GM12878 (cell line): ENCODE results near the gene EML1. TPM values are rescaled to one million over a fixed set of nuclear protein-coding genes. Genes with fewer than 3 reads are reported as not detected.

ENCODE experiments used
- ATAC-seq: fragments of 200-7000 bp; cut with Tn5 transposase; 3 replicates; pipeline ENCODE4 v1.9.1; 2020; ENCODE audit warnings: mild to moderate bottlenecking, moderate library complexity
- BruUV-seq: library from RNA; stranded (reverse); fragments of 400-500 nt; replicated peaks from 2 replicates; lab custom pipeline; 2021; lab: Mats Ljungman, UMichigan
- CTCF ChIA-PET: fragments of 300-600 bp; sonication (Branson Sonifier 250); formaldehyde crosslinking; extraction: SDS; loops from one replicate; lab custom pipeline; 2021; ENCODE audit warnings: inconsistent platforms; lab: Yijun Ruan, JAX
- POLR2A ChIA-PET: fragments of 350-600 bp; formaldehyde crosslinking; extraction: SDS; loops from one replicate; lab custom pipeline; 2021; ENCODE audit warnings: inconsistent platforms; lab: Charles Lee
- RAD21 ChIA-PET: fragments of 300-600 bp; sonication (Branson Sonifier 250); formaldehyde crosslinking; loops from one replicate; lab custom pipeline; 2023; ENCODE audit warnings: antibody characterized with exemption; ENCODE audit not compliant: unreplicated experiment; lab: Charles Lee
- SMC1A ChIA-PET: fragments of 300-600 bp; sonication (Branson Sonifier 250); formaldehyde crosslinking; loops from one replicate; lab custom pipeline; 2023; ENCODE audit not compliant: unreplicated experiment, uncharacterized antibody; lab: Charles Lee
- DNase-seq: peaks from one replicate; pipeline ENCODE4 v3.0.0-alpha.2; 2011; ENCODE audit warnings: low read depth, low spot score
- FAIRE-seq: peaks from 3 replicates; lab custom pipeline; 2011; peaks lifted over from hg19 to GRCh38; lab: Jason Lieb, UNC
- H2AFZ ChIP-seq: 2 replicates; pipeline ENCODE4 v1.6.0; 2011; ENCODE audit warnings: low read depth, low read length, control low read depth; ENCODE audit not compliant: control insufficient read depth
- H3K27ac ChIP-seq: 2 replicates; pipeline ENCODE4 v1.5.1; 2011; ENCODE audit warnings: control low read depth; ENCODE audit not compliant: control insufficient read depth, insufficient read depth
- H3K27me3 ChIP-seq, 2 experiments: replicated peaks in 1 of 2; 2 replicates each; pipeline versions ENCODE4 v1.6.0 to v1.6.1; 2011; ENCODE audit warnings: low read length in 1 of 2; ENCODE audit not compliant: control insufficient read depth in 2 of 2, insufficient read depth in 2 of 2
- H3K36me3 ChIP-seq, 2 experiments: 2 replicates each; pipeline ENCODE4 v1.5.1; 2011; ENCODE audit warnings: low read length in 1 of 2; ENCODE audit not compliant: control insufficient read depth in 2 of 2, insufficient read depth in 2 of 2
- H3K4me1 ChIP-seq: 2 replicates; pipeline ENCODE4 v1.6.1; 2011; ENCODE audit warnings: mild to moderate bottlenecking, low read length, moderate library complexity, mixed read lengths; ENCODE audit not compliant: control insufficient read depth, insufficient read depth
- H3K4me2 ChIP-seq: 2 replicates; pipeline ENCODE4 v1.6.0; 2011; ENCODE audit warnings: control low read depth; ENCODE audit not compliant: control insufficient read depth, insufficient read depth
- H3K4me3 ChIP-seq: fragments of 200-600 bp; sonication (generic); 2 replicates; pipeline ENCODE4 v1.5.1; 2016
- H3K79me2 ChIP-seq: 2 replicates; pipeline ENCODE4 v1.6.0; 2011; ENCODE audit warnings: low read length; ENCODE audit not compliant: control insufficient read depth, insufficient read depth
- H3K9ac ChIP-seq: 2 replicates; pipeline ENCODE4 v1.8.0; 2011; ENCODE audit warnings: low read length, control low read depth, mixed read lengths; ENCODE audit not compliant: control insufficient read depth, insufficient read depth
- H3K9me3 ChIP-seq: replicated peaks from 3 replicates; pipeline ENCODE4 v1.5.1; 2011; ENCODE audit warnings: mild to moderate bottlenecking, low read length; ENCODE audit not compliant: control insufficient read depth, insufficient read depth
- H4K20me1 ChIP-seq: 2 replicates; pipeline ENCODE4 v1.6.0; 2011; ENCODE audit not compliant: control insufficient read depth, insufficient read depth
- HCFC1 ChIP-seq: fragments of 150-350 bp; IDR thresholded peaks from 2 replicates; pipeline ENCODE4 v1.6.1; 2014; ENCODE audit warnings: low read length
- PAX8 ChIP-seq: fragments of 450-650 bp; IDR thresholded peaks from 2 replicates; pipeline ENCODE4 v1.6.1; 2017; ENCODE audit warnings: mild to moderate bottlenecking, moderate library complexity
- SMARCA5 ChIP-seq: fragments of 450-650 bp; IDR thresholded peaks from 2 replicates; pipeline ENCODE4 v1.6.1; 2017; ENCODE audit warnings: mild to moderate bottlenecking
- SUPT20H ChIP-seq: IDR thresholded peaks from 2 replicates; pipeline ENCODE4 v1.6.1; 2011; ENCODE audit warnings: low read depth, mild to moderate bottlenecking, low read length, moderate library complexity, borderline replicate concordance; ENCODE audit not compliant: control insufficient read depth
- WRNIP1 ChIP-seq: IDR thresholded peaks from 2 replicates; pipeline ENCODE4 v1.6.1; 2011; ENCODE audit warnings: low read depth, low read length, improper control_type of control experiment, borderline replicate concordance
- ZNF384 ChIP-seq: IDR thresholded peaks from 2 replicates; pipeline ENCODE4 v1.6.1; 2012; ENCODE audit warnings: low read depth, mild to moderate bottlenecking, low read length, improper control_type of control experiment, borderline replicate concordance
- WGBS: methylation state at CpG from one replicate; pipeline ENCODE4 v1.1.6; 2016; ENCODE audit warnings: low lambda C conversion rate; ENCODE audit not compliant: insufficient replicate concordance, insufficient coverage; ENCODE audit errors: missing lambda C conversion rate; 5-methylcytosine and 5-hydroxymethylcytosine counted together
- in situ Hi-C: fragments of 300-500 bp; cut with MboI; formaldehyde crosslinking; loops from 9 replicates; pipeline ENCODE4 v1.14.3; 2018; ENCODE audit warnings: mixed read lengths
- intact Hi-C: fragments of 100-400 bp; cut with micrococcal nuclease; formaldehyde crosslinking; loops from one replicate; pipeline ENCODE4 v1.14.2; 2022; ENCODE audit not compliant: unreplicated experiment
- polyA plus RNA-seq, 11 experiments: library from polyadenylated mRNA; depleted of rRNA in 4 of 11; unstranded in 6 of 11; stranded (reverse) in 5 of 11; fragments of >200 nt; fragmentation: Nextera tagmentation in 4 of 11; fragmentation: Illumina TruSeq in 1 of 11; extraction: Ambion mirVana in 4 of 11; extraction: Trizol in 1 of 11; gene quantifications; 1 replicate in 1 of 11; 2 replicates in 10 of 11; pipeline versions ENCODE4 v1.2.1 to v1.2.3, GENCODE V29; 2011 to 2016; ENCODE audit warnings: inconsistent platforms in 2 of 11, missing spikeins in 2 of 11, low read depth in 1 of 11
- total RNA-seq, 4 experiments: library from RNA; depleted of rRNA in 3 of 4; stranded (reverse); fragments of >200 nt in 3 of 4; fragmentation: Illumina TruSeq in 1 of 4; extraction: Trizol in 1 of 4; gene quantifications; 2 replicates each; pipeline versions ENCODE4 v1.2.1 to v1.2.3, GENCODE V29; 2013 to 2021
- TF ChIP-seq, protein P1 (sequence below): fragments of 450-650 bp; IDR thresholded peaks from 2 replicates; pipeline ENCODE4 v1.6.1; 2017; ENCODE audit warnings: mild to moderate bottlenecking, moderate library complexity
- TF ChIP-seq, protein P2 (sequence below): fragments of 450-650 bp; IDR thresholded peaks from 2 replicates; pipeline ENCODE4 v1.6.1; 2016; ENCODE audit warnings: mild to moderate bottlenecking, moderate library complexity, borderline replicate concordance
- TF ChIP-seq, protein P3 (sequence below): fragments of 150-350 bp; IDR thresholded peaks from 2 replicates; pipeline ENCODE4 v1.6.1; 2014; ENCODE audit warnings: mild to moderate bottlenecking, low read depth, low read length
- TF ChIP-seq, protein P4 (sequence below): IDR thresholded peaks from 2 replicates; pipeline ENCODE4 v1.6.1; 2011; ENCODE audit warnings: borderline replicate concordance, low read depth, mild to moderate bottlenecking, moderate library complexity, mixed read lengths, low read length; ENCODE audit not compliant: insufficient read depth; ENCODE audit errors: extremely low read length

EML1 gene
- total and polyA plus RNA-seq, 10 of the 15 experiments (the other 5 are each of a cell fraction or from before 2014, with no cell fraction given), result 0.05 to 3.4 (median 0.11) TPM; not detected in 3

DNA sequence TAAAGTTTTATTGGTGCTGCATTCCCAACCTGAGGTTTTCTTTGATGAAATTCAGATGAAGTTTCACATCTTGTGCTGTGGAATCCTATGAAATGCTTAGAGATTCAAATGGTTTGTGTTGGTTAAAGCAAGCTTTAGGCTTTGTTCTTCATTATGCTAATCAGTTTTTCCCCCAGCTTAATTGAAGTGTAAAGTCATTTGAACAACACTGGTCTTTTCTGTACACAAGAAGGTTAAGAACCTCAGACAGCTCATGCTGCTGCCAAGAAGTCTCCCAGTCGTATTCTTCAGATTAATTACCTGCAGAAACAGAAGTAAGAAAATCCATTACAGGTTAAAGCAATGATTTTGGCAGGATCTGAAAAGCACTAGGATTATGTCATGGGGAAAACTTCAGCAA, 48.9 kb downstream of the EML1 start:
- 0% methylated on average over 1 of the region's 1 CpG for WGBS
- no peak overlapping the region for H3K9ac ChIP-seq
- H3K79me2 ChIP-seq, result no peaks in the 10 kb centered on the region
- H3K27ac ChIP-seq, result no peak overlapping the region
- DNase-seq, result no peak
- FAIRE-seq, result no peak
- no peak overlapping the region for H3K4me3 ChIP-seq
- peaks cover 1% of the 10 kb centered on the region; the same call in 1 of the 3 replicates for H3K9me3 ChIP-seq
- no peaks in the 10 kb centered on the region for H4K20me1 ChIP-seq
- BruUV-seq, result no TSS peak
- SMC1A ChIA-PET, result interaction anchor here (1.2 kb wide), 1 partner anchor 10 kb away, joined by 3 read pairs; no protein-coding TSS in a partner anchor
- no peak for ATAC-seq
- no peaks in the 10 kb centered on the region; a peak in 3 of 4 replicates for H3K27me3 ChIP-seq
- in situ Hi-C loops, result no loop called here
- no peak overlapping the region for H2AFZ ChIP-seq
- intact Hi-C loops, result no loop called here
- no peaks in the 10 kb centered on the region for H3K4me1 ChIP-seq
- RAD21 ChIA-PET, result no interaction called here
- POLR2A ChIA-PET, result no interaction called here
- CTCF ChIA-PET, result interaction anchor here (0.6 kb wide), 1 partner anchor 1584 kb away, joined by 3 read pairs; no protein-coding TSS in a partner anchor
- no peak overlapping the region for H3K4me2 ChIP-seq
- TF ChIP-seq WRNIP1 (no peak), HCFC1 (no peak), PAX8 (no peak), ZNF384 (no peak), SUPT20H (no peak), SMARCA5 (no peak)
- TF ChIP-seq, protein P1, sequence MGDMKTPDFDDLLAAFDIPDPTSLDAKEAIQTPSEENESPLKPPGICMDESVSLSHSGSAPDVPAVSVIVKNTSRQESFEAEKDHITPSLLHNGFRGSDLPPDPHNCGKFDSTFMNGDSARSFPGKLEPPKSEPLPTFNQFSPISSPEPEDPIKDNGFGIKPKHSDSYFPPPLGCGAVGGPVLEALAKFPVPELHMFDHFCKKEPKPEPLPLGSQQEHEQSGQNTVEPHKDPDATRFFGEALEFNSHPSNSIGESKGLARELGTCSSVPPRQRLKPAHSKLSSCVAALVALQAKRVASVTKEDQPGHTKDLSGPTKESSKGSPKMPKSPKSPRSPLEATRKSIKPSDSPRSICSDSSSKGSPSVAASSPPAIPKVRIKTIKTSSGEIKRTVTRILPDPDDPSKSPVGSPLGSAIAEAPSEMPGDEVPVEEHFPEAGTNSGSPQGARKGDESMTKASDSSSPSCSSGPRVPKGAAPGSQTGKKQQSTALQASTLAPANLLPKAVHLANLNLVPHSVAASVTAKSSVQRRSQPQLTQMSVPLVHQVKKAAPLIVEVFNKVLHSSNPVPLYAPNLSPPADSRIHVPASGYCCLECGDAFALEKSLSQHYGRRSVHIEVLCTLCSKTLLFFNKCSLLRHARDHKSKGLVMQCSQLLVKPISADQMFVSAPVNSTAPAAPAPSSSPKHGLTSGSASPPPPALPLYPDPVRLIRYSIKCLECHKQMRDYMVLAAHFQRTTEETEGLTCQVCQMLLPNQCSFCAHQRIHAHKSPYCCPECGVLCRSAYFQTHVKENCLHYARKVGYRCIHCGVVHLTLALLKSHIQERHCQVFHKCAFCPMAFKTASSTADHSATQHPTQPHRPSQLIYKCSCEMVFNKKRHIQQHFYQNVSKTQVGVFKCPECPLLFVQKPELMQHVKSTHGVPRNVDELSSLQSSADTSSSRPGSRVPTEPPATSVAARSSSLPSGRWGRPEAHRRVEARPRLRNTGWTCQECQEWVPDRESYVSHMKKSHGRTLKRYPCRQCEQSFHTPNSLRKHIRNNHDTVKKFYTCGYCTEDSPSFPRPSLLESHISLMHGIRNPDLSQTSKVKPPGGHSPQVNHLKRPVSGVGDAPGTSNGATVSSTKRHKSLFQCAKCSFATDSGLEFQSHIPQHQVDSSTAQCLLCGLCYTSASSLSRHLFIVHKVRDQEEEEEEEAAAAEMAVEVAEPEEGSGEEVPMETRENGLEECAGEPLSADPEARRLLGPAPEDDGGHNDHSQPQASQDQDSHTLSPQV, result no peak
- TF ChIP-seq, protein P2, sequence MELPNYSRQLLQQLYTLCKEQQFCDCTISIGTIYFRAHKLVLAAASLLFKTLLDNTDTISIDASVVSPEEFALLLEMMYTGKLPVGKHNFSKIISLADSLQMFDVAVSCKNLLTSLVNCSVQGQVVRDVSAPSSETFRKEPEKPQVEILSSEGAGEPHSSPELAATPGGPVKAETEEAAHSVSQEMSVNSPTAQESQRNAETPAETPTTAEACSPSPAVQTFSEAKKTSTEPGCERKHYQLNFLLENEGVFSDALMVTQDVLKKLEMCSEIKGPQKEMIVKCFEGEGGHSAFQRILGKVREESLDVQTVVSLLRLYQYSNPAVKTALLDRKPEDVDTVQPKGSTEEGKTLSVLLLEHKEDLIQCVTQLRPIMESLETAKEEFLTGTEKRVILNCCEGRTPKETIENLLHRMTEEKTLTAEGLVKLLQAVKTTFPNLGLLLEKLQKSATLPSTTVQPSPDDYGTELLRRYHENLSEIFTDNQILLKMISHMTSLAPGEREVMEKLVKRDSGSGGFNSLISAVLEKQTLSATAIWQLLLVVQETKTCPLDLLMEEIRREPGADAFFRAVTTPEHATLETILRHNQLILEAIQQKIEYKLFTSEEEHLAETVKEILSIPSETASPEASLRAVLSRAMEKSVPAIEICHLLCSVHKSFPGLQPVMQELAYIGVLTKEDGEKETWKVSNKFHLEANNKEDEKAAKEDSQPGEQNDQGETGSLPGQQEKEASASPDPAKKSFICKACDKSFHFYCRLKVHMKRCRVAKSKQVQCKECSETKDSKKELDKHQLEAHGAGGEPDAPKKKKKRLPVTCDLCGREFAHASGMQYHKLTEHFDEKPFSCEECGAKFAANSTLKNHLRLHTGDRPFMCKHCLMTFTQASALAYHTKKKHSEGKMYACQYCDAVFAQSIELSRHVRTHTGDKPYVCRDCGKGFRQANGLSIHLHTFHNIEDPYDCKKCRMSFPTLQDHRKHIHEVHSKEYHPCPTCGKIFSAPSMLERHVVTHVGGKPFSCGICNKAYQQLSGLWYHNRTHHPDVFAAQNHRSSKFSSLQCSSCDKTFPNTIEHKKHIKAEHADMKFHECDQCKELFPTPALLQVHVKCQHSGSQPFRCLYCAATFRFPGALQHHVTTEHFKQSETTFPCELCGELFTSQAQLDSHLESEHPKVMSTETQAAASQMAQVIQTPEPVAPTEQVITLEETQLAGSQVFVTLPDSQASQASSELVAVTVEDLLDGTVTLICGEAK, result no peak
- TF ChIP-seq, protein P3, sequence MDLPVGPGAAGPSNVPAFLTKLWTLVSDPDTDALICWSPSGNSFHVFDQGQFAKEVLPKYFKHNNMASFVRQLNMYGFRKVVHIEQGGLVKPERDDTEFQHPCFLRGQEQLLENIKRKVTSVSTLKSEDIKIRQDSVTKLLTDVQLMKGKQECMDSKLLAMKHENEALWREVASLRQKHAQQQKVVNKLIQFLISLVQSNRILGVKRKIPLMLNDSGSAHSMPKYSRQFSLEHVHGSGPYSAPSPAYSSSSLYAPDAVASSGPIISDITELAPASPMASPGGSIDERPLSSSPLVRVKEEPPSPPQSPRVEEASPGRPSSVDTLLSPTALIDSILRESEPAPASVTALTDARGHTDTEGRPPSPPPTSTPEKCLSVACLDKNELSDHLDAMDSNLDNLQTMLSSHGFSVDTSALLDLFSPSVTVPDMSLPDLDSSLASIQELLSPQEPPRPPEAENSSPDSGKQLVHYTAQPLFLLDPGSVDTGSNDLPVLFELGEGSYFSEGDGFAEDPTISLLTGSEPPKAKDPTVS, result no peak
- TF ChIP-seq, protein P4, sequence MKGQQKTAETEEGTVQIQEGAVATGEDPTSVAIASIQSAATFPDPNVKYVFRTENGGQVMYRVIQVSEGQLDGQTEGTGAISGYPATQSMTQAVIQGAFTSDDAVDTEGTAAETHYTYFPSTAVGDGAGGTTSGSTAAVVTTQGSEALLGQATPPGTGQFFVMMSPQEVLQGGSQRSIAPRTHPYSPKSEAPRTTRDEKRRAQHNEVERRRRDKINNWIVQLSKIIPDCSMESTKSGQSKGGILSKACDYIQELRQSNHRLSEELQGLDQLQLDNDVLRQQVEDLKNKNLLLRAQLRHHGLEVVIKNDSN, result no peak
- TF ChIP-seq, all 136 proteins: peak for 0
- H3K36me3 ChIP-seq, result no peaks in the 10 kb centered on the region
